Stimulated activated CD8-positive, alpha-beta memory T cell treated with anti-CD3 and anti-CD28 coated beads, Interleukin-2, amount 100 ng/mL, for 1 hour (primary cell): ENCODE results near the gene NID1.
"Not testable (repeated sequence)": the region's sequence is repeated elsewhere in the genome, so short reads cannot be mapped to it uniquely, and the experiment has no call there.

Experiments
- DNase-seq, 2 donors: peaks; one replicate each; pipeline ENCODE4 v3.0.0-alpha.2; 2020; ENCODE audit warnings: low read depth in 2 of 2

NID1 gene

DNA sequence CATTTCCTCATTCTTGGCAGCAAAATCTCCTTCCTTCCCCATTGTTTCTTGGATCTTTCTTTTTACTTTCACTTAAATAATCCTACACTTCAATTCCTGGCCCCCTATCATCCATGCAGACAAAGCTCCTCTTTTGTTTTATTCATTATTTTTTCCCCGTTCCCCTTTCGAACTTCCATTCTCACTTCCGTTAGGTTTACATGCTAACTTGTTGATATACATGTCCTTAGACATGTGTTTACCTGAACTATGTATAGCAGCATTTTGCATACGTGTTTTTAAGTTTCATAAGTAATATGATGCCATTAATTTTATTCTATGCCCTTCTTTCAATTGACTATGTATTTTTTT is 131.1 kb downstream of the NID1 start:
- DNase-seq, result no peak

DNA sequence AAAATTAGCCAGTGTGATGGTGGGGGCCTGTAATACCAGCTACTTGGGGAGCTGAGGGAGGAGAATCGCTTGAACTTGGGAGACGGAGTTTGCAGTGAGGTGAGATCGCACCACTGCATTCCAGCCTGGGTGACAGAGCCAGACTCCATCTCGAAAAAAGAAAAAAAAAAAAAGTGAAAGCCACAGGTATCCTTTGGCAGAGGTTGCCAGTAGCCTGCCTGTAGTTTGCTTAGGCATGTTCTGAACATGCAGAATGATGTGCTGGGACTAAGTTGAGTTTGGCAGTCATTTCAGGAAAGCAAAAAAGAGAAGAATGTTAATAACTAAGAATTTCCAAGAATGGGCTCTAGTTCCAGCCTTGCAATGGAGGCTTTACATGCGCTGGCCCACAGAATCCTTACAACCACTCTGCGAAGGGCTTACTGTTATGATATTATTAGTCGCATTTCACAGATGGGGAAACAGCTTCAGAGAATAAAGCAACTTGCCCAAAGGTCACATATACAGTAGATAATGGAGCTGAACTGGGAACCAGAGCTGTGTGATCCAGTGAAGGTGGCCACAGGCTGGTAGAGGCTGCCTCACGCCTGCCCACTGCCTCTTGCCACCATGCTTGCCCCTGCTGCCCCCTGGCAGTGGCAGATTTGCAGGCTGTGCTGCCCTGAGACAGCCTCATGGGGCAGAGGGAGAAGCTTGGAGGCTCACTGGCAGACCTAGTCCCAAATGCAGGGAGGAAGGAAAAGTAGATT is 131.7 kb downstream of the NID1 start:
- DNase-seq, result no peak

DNA sequence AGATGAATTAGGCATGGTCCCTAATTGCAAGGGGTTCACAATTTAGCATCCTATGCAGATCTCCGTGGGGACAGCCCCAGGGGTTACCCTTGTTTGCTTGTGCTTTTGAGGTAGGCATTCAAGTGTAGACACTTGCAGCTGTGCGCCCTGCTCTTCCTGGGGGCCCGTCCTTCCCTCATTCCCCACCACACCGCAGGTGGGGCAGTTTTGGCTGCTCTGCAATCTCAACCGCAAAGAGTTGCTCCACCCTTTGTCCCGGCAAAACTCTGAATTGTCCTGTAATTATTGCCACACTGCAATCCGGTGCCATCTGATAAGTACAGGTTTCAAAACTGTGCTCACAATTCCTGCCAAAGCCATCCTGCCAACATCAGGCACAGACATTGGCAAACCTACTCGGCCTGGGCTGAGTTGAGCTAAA is 132.8 kb downstream of the NID1 start:
- no peak for DNase-seq

DNA sequence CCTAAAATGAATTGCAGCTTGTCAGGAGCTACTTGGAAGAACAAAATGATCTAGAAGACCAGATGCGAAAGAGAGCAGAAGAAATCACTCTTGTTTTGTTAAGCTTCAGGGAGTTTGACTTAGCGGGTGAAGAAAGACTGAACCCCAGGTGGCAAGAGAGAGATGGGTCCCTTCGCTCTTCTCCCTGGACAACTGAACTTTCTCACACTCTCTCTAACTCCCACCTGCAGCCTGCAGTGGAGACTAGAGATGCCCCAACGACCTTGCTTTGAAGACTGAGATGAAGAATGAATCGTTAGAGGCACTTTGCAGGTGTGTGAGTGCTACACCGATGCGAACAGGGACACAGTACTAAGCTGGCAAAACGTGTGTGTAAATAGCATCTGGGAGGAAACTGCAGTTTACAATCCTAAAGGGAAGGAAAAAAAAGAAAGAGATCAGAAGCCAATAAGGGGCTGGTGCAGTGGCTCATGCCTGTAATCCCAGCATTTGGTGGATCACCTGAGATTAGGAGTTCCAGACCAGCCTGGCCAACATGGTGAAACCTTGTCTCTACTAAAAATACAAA is 133.6 kb downstream of the NID1 start:
- no peak for DNase-seq

DNA sequence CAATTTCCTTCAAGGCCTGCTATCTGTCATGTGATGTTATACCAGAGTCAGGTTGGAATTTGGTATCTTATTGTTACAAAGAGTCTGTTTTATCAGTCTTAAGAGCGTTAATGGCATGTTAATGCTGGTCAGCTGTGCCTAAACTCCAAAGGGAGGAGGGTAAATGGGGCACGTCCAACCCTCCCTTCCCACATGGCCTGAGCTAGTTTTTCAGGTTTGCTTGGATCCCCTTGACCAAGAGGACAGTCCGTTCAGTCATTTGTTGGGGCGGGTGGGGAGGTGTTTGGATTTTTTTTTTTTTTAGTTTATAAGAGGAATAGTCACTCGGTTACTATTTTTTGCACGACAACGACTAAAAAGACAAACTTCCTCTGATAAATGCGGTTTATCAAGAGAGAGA is 134.3 kb downstream of the NID1 start:
- DNase-seq, result no peak

DNA sequence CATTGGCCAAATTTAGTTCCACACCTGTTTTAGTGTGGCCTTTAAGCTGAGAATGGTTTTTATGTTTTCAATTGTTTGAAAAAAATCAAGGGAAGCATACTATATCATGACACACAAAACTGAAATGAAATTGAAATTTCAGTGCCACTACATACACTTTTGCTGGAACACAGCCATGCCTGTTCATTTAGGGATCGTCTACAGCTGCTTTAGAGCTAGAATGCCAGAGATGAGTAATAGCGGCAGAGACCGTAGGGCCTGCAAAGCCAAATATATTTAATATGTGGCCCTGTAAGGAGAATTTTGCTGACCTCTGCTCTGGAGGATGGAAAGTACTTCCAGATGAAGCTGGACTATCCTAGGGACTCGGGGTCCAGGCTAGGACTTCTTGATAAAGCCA is 135.7 kb downstream of the NID1 start:
- DNase-seq, result no peak

DNA sequence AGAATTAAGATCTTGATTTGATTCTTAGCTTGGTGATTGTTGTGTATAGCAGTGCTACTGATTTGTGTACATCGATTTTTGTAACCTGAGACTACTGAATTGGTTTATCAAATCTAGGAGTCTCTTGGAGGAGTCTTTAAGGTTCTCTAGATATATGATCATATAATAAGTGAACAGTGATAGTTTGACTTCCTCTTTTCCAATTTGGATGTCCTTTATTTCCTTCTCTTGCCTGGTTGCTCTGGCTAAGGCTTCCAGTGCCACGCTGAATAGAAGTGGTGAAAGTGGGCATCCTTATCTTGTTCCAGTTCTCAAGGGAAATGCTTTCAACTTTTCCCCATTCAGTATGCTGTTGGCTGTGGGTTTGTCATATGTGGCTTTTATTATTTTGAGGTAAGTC is 136.7 kb downstream of the NID1 start:
- DNase-seq, result no peak

DNA sequence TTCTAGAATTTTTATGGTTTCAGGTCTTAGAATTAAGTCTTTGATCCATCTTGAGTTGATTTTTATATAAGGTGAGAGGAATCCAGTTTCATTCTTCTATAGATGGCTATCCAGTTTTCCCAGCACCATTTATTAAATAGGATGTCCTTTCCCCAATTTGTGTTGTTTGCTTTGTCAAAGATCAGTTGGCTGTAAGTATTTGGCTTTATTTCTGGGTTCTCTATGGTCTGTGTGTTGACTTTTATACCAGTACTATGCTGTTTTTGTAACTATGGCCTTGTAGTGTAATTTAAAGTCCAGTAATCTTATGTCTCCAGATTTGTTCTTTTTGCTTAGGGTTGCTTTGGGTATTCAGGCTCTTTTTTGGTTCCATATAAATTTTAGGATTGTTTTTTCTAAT is 137.3 kb downstream of the NID1 start:
- not testable (repeated sequence) for DNase-seq
